Calu3 (cell line): ENCODE data around the gene PPP6R1. TPM values are rescaled to one million over a fixed set of nuclear protein-coding genes. Genes with fewer than 3 reads are reported as not detected.

Source experiments
- BruUV-seq: library from RNA; stranded (reverse); fragments of 400-500 nt; replicated peaks from 2 replicates; lab custom pipeline; 2021; lab: Mats Ljungman, UMichigan
- CTCF ChIA-PET: fragments of 300-600 bp; sonication (Branson Sonifier 250); formaldehyde crosslinking; loops from one replicate; lab custom pipeline; 2022; ENCODE audit warnings: antibody characterized with exemption; lab: Charles Lee
- DNase-seq: peaks from one replicate; pipeline ENCODE4 v3.0.0; 2022
- H3K27ac Mint-ChIP-seq: one replicate; pipeline ENCODE4 v1.8.0; 2022; ENCODE audit warnings: mixed read lengths; ENCODE audit not compliant: unreplicated experiment
- H3K27me3 Mint-ChIP-seq: one replicate; pipeline ENCODE4 v1.8.0; 2022; ENCODE audit warnings: mixed read lengths; ENCODE audit not compliant: unreplicated experiment
- H3K36me3 Mint-ChIP-seq: one replicate; pipeline ENCODE4 v1.8.0; 2022; ENCODE audit warnings: mild to moderate bottlenecking, moderate library complexity, mixed read lengths; ENCODE audit not compliant: insufficient read depth, unreplicated experiment
- H3K4me1 Mint-ChIP-seq: one replicate; pipeline ENCODE4 v1.8.0; 2022; ENCODE audit warnings: mild to moderate bottlenecking, low read depth, mixed read lengths; ENCODE audit not compliant: unreplicated experiment
- H3K4me3 Mint-ChIP-seq: one replicate; pipeline ENCODE4 v1.8.0; 2022; ENCODE audit warnings: mild to moderate bottlenecking, low read depth, moderate library complexity, mixed read lengths; ENCODE audit not compliant: unreplicated experiment
- H3K9me3 Mint-ChIP-seq: one replicate; pipeline ENCODE4 v1.8.0; 2022; ENCODE audit warnings: low read depth, mixed read lengths; ENCODE audit not compliant: unreplicated experiment
- intact Hi-C: fragments of 100-400 bp; cut with micrococcal nuclease; formaldehyde crosslinking; loops from one replicate; pipeline ENCODE4 v1.10.0; 2022; ENCODE audit not compliant: unreplicated experiment
- total RNA-seq: library from RNA; stranded (reverse); gene quantifications from 2 replicates; pipeline ENCODE4 v1.2.3, GENCODE V29; 2022
- TF ChIP-seq, protein P1 (sequence below): fragments of 200-600 bp; IDR thresholded peaks from one replicate; pipeline ENCODE4 v1.8.0; 2022; ENCODE audit warnings: antibody characterized with exemption; ENCODE audit not compliant: unreplicated experiment

The PPP6R1 gene
- total RNA-seq, 1 experiment from 2014 or later, result 126 TPM

DNA sequence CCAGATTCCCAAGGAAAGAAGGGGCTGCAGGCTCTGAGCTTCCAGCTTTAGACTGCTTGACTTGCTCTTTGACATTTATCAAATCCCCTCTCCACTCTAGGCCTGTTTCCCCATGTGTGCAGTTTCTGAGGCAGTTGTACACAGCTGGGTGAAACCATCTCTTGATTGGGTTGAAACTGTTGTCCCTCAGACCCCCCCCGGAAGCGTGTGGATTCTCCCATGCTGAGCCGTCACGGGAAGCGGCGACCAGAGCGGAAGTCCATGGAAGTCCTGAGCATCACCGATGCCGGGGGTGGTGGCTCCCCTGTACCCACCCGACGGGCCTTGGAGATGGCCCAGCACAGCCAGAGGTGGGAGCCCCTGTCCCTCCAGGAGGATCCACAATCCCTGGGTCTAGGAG lies 44.7 kb upstream of the PPP6R1 start:
- TF ChIP-seq, protein P1, sequence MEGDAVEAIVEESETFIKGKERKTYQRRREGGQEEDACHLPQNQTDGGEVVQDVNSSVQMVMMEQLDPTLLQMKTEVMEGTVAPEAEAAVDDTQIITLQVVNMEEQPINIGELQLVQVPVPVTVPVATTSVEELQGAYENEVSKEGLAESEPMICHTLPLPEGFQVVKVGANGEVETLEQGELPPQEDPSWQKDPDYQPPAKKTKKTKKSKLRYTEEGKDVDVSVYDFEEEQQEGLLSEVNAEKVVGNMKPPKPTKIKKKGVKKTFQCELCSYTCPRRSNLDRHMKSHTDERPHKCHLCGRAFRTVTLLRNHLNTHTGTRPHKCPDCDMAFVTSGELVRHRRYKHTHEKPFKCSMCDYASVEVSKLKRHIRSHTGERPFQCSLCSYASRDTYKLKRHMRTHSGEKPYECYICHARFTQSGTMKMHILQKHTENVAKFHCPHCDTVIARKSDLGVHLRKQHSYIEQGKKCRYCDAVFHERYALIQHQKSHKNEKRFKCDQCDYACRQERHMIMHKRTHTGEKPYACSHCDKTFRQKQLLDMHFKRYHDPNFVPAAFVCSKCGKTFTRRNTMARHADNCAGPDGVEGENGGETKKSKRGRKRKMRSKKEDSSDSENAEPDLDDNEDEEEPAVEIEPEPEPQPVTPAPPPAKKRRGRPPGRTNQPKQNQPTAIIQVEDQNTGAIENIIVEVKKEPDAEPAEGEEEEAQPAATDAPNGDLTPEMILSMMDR, result no peak
- H3K9me3 Mint-ChIP-seq, result no peaks in the 10 kb centered on the region
- CTCF ChIA-PET, result interaction anchor here (3.1 kb wide), 1 partner anchor 36 kb away, joined by 35 read pairs; the partner anchor contains the start of gene KMT5C
- intact Hi-C loops, result loop anchor here (5.0 kb wide), 1 partner anchor 79 kb away; the partner anchor contains the start of gene TMEM238
- H3K4me3 Mint-ChIP-seq, result no peak overlapping the region
- TSS peak; percentile 34 for BruUV-seq
- no peak overlapping the region for H3K27ac Mint-ChIP-seq
- peaks cover 31% of the 10 kb centered on the region for H3K27me3 Mint-ChIP-seq
- no peak for DNase-seq
- peaks cover 11% of the 10 kb centered on the region for H3K36me3 Mint-ChIP-seq
- H3K4me1 Mint-ChIP-seq, result peaks cover 10% of the 10 kb centered on the region

DNA sequence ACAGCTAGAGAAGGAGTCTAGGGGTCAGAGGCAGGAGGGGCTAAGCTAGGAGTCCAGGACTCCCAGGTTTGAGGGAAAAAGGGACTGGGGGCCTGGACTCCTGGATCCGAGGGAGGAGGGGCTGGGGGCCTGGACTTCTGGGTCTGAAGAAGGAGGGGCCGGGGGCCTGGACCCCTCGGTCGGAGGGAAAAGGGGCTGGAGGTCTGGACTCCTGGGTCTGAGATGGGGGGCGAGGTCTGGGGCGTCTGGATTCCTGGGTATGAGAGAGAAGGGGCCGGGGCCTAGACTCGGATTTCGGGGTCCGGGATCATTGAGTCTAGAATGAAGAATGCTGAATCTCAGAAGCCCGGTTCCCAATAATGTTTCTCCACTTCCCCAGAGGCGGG lies 43.5 kb upstream of the PPP6R1 start:
- Mint-ChIP-seq H3K27ac (no peak overlapping the region), H3K36me3 (peaks cover 11% of the 10 kb centered on the region), H3K27me3 (peaks cover 33% of the 10 kb centered on the region), H3K4me3 (peak overlapping the region; percentile 75), H3K9me3 (no peaks in the 10 kb centered on the region), H3K4me1 (peaks cover 10% of the 10 kb centered on the region)
- TF ChIP-seq, protein P1, result no peak
- intact Hi-C loops, result loop anchor here (5.0 kb wide), 1 partner anchor 80 kb away; the partner anchor contains the start of gene TMEM238
- CTCF ChIA-PET, result interaction anchor here (0.6 to 3.1 kb wide), 7 partner anchors 20 to 233 kb away, joined by 3 to 35 read pairs (median 3); partner anchors contain the start of genes KMT5C and TMEM238
- BruUV-seq, result no TSS peak
- no peak for DNase-seq

DNA sequence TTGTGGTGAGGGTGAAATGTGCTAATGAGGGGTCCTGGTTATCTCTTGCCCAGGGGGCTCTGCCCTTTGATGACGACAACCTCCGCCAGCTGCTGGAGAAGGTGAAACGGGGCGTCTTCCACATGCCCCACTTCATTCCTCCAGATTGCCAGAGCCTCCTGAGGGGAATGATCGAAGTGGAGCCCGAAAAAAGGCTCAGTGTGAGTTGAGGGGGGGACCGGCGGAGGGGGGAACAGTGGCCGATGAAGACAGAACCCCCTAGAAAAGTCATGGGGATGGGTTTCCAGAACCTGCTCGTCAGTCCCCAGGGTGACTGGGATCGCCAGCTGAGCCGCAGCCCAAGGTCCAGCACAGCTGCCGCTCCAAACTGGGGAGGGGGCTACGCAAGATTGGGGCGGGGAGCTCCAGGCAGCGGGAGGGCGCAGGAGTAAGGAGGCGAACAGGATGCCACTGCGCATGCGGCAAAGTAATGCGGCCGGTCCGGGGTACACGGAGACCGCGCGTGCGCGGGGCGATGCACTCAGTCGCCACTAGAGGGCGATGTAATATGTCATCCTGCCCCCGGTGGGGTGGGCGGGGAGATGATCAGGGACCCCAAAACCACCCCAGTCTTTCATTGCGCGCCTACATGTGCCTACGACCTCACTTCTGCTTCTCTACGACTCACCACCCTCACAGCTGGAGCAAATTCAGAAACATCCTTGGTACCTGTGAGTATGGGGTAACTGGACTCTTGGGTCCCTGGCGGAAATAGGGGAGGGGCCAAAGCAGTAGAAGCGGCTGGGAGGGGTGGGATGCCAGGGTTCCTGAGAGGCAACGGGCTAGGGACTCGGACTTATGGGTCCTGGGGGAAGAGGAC lies 42.9 kb upstream of the PPP6R1 start:
- Mint-ChIP-seq H3K27me3 (peaks cover 33% of the 10 kb centered on the region), H3K27ac (peak overlapping the region; percentile 42), H3K9me3 (no peaks in the 10 kb centered on the region), H3K36me3 (peaks cover 11% of the 10 kb centered on the region), H3K4me3 (peak overlapping the region; percentile 75), H3K4me1 (peaks cover 10% of the 10 kb centered on the region)
- intact Hi-C loops, result loop anchor here (5.0 kb wide), 1 partner anchor 81 kb away; the partner anchor contains the start of gene TMEM238
- no TSS peak for BruUV-seq
- TF ChIP-seq, protein P1, result peak; percentile 99
- peak; percentile 96 for DNase-seq
- CTCF ChIA-PET, result interaction anchor here (0.5 to 3.1 kb wide), 14 partner anchors 14 to 299 kb away, joined by 3 to 35 read pairs (median 4); partner anchors contain the start of genes KMT5C, TMEM238 and ZNF524

DNA sequence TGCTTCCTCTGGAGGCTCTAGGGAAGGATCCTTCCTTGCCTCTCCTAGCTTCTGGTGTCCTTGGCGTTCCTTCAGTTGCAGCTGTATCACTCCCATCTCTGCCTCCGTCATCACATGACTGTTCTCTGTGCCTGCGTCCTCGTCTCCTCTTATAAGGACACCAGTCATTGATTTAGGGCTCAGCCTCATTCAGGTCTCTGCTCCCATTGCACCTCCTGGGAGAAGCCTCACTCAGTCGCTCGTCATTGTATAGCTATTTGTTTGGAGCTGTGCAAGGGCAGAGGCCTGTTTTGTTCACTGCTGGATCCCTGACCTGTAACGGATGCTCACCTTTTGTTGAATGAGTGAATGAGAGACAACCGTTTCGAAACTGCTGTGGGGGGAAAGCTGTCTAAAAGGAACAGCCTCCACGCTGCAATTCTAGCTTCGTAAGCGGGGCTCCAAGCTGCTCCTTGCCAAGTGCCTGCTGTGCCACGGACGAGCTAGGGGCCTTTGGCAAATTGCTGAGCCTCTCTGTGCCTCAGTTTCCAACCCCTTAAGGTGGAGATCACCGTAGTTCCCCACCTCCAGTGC lies 42.2 kb upstream of the PPP6R1 start:
- intact Hi-C loops, result loop anchor here (5.0 kb wide), 1 partner anchor 81 kb away; the partner anchor contains the start of gene TMEM238
- H3K27ac Mint-ChIP-seq, result no peak overlapping the region
- peaks cover 33% of the 10 kb centered on the region for H3K27me3 Mint-ChIP-seq
- TF ChIP-seq, protein P1, result no peak
- BruUV-seq, result no TSS peak
- no peaks in the 10 kb centered on the region for H3K9me3 Mint-ChIP-seq
- H3K4me3 Mint-ChIP-seq, result peak overlapping the region; percentile 75
- H3K36me3 Mint-ChIP-seq, result peaks cover 11% of the 10 kb centered on the region
- peaks cover 10% of the 10 kb centered on the region for H3K4me1 Mint-ChIP-seq
- DNase-seq, result no peak
- CTCF ChIA-PET, result interaction anchor here (0.5 to 3.1 kb wide), 11 partner anchors 13 to 299 kb away, joined by 3 to 35 read pairs (median 4); partner anchors contain the start of genes KMT5C, TMEM238 and ZNF524
